ENCODE results near the gene STRADB. TPM values are rescaled to one million over a fixed set of nuclear protein-coding genes. Genes with fewer than 3 reads are reported as not detected.
"Not testable (repeated sequence)": the region's sequence is repeated elsewhere in the genome, so short reads cannot be mapped to it uniquely, and the experiment has no call there.

The STRADB gene
- total and polyA plus RNA-seq, 3 experiments from 2014 or later = 22.3 to 35.3 (median 27.7) TPM

DNA sequence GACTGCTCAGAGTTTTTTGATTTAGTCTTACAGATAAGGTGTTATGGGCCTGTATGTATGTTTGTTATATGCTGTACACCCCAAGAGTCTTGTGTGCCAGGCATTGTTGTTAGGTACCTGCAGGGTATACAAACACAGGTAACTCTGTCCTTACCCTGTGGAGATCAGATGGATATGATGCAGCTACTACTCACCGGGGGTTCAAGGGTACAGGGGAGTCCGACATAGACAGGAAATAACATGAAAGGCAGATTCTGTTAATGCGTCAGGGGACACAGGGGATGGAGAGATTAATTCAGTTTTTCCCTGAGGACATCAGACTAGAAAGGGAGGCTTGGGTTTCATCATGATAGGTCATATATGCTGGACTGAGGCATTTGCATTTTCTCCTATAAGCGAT lies 31.6 kb upstream of the STRADB start:
- Histone ChIP-seq H3K27me3 (ENCODE audit: insufficient read depth, low read length, poor library complexity, severe bottlenecking) (no peaks in the 10 kb centered on the region), H3K9me3 (ENCODE audit: low read length) (no peaks in the 10 kb centered on the region), H3K27ac (ENCODE audit: low read depth, low read length) (no peak overlapping the region), H3K4me1 (ENCODE audit: insufficient read depth, low read length) (peaks cover 41% of the 10 kb centered on the region), H3K4me3 (ENCODE audit: low read length) (no peak overlapping the region), H3K36me3 (ENCODE audit: insufficient read depth, low read length) (no peaks in the 10 kb centered on the region)
- peaks cover 52 to 71% (median 69%) of the 10 kb centered on the region in 3 donors for H3K4me1 Mint-ChIP-seq
- H3K9me3 Mint-ChIP-seq = no peaks in the 10 kb centered on the region
- H3K36me3 Mint-ChIP-seq = peaks cover 0 to 6% (median 2%) of the 10 kb centered on the region in 3 donors
- CTCF ChIA-PET = no interaction called here
- H3K27ac Mint-ChIP-seq = peak overlapping the region; percentile 1 to 88 (median 70)
- no peaks in the 10 kb centered on the region for H3K27me3 Mint-ChIP-seq
- peak overlapping the region in 3 of 7 donors; percentile 12 to 61 (median 61) for H3K4me3 Mint-ChIP-seq
- DNase-seq = no peak
- POLR2A ChIA-PET = no interaction called here

DNA sequence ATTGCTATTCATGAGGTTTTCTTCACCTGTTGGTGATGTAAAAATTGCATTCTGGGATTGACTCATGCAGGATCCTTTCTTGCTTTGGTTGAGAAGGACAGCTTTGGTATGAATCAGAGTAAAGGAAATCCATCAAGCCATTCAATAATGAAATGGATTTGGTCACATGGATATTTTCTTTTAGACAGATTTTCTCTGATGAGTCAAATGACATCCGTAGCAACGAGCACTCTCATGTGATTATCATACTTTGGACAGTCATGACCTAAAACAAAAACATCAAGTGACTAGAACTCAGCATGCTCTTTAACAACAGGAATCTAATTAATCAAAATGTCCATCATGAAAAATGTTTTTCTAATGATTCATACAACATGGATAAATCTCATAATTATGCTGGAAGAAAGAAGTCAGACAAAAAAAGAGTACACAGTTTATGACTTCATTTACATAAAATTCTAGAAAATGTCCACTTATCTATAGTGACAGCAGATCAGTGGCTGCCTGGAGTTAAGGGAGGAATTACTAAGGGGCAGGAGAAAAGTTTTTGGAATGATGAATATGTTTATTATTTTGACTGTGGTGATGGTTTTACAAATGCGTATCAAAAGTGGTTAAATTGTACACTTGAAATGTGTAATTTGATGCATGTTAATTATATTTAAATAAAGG lies 31.0 kb upstream of the STRADB start:
- Histone ChIP-seq H3K27me3 (ENCODE audit: insufficient read depth, low read length, poor library complexity, severe bottlenecking) (no peaks in the 10 kb centered on the region), H3K27ac (ENCODE audit: low read depth, low read length) (no peak overlapping the region), H3K36me3 (ENCODE audit: insufficient read depth, low read length) (no peaks in the 10 kb centered on the region), H3K4me1 (ENCODE audit: insufficient read depth, low read length) (peaks cover 35% of the 10 kb centered on the region), H3K4me3 (ENCODE audit: low read length) (no peak overlapping the region), H3K9me3 (ENCODE audit: low read length) (no peaks in the 10 kb centered on the region)
- H3K9me3 Mint-ChIP-seq = no peaks in the 10 kb centered on the region
- no peaks in the 10 kb centered on the region for H3K27me3 Mint-ChIP-seq
- no peak for DNase-seq
- peak overlapping the region in 1 of 7 donors; percentile 12 for H3K4me3 Mint-ChIP-seq
- ChIA-PET CTCF (no interaction called here), POLR2A (no interaction called here)
- peaks cover 0 to 6% (median 2%) of the 10 kb centered on the region in 3 donors for H3K36me3 Mint-ChIP-seq
- peaks cover 52 to 73% (median 69%) of the 10 kb centered on the region in 3 donors for H3K4me1 Mint-ChIP-seq
- peak overlapping the region in 7 of 8 donors; percentile 36 to 88 (median 77) for H3K27ac Mint-ChIP-seq

DNA sequence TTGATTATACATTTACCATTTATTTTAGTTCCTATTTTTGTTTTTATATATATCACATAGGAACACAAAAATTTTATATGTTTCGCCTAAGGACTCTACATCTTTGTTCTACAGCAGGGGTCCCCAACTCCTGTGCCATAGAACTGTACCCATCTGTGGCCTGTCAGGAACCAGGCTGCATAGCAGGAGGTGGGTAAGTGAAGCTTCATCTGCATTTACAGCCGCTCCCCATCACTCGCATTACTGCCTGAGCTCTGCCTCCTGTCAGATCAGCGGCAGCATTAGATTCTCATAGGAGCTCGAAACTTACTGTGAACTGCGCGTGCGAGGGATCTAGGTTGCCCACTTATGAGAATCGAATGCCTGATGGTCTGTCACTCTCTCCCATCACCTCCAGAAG lies 25.6 kb upstream of the STRADB start:
- H3K27ac ChIP-seq (ENCODE audit: low read depth, low read length) = no peak overlapping the region
- H3K4me1 ChIP-seq (ENCODE audit: insufficient read depth, low read length) = peaks cover 18% of the 10 kb centered on the region
- H3K27ac Mint-ChIP-seq = peak overlapping the region in 2 of 8 donors; percentile 37 to 58
- H3K9me3 Mint-ChIP-seq = no peaks in the 10 kb centered on the region
- peaks cover 0 to 9% (median 4%) of the 10 kb centered on the region in 3 donors for H3K36me3 Mint-ChIP-seq
- no peak for DNase-seq
- H3K27me3 Mint-ChIP-seq = no peaks in the 10 kb centered on the region
- H3K4me1 Mint-ChIP-seq = peaks cover 30 to 50% (median 36%) of the 10 kb centered on the region in 3 donors
- no peak overlapping the region for H3K4me3 Mint-ChIP-seq
- no peak overlapping the region for H3K4me3 ChIP-seq (ENCODE audit: low read length)
- no peaks in the 10 kb centered on the region for H3K36me3 ChIP-seq (ENCODE audit: insufficient read depth, low read length)
- POLR2A ChIA-PET = no interaction called here
- CTCF ChIA-PET = no interaction called here
- H3K27me3 ChIP-seq (ENCODE audit: insufficient read depth, low read length, poor library complexity, severe bottlenecking) = no peaks in the 10 kb centered on the region
- H3K9me3 ChIP-seq (ENCODE audit: low read length) = no peaks in the 10 kb centered on the region

DNA sequence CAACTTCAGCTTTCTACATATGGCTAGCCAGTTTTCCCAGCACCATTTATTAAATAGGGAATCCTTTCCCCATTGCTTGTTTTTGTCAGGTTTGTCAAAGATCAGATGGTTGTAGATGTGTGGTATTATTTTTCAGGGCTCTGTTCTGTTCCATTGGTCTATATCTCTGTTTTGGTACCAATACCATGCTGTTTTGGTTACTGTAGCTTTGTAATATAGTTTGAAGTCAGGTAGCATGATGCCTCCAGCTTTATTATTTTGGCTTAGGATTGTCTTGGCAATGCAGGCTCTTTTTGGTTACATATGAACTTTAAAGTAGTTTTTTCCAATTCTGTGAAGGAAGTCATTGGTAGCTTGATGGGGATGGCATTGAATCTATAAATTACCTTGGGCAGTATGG lies 23.2 kb upstream of the STRADB start:
- H3K36me3 Mint-ChIP-seq = peaks cover 4 to 14% (median 10%) of the 10 kb centered on the region in 3 donors
- H3K4me1 ChIP-seq (ENCODE audit: insufficient read depth, low read length) = peaks cover 30% of the 10 kb centered on the region
- H3K9me3 Mint-ChIP-seq; DNase-seq; CTCF ChIA-PET; H3K27ac ChIP-seq (ENCODE audit: low read depth, low read length); H3K4me3 ChIP-seq (ENCODE audit: low read length); H3K27me3 ChIP-seq (ENCODE audit: insufficient read depth, low read length, poor library complexity, severe bottlenecking); H3K27me3 Mint-ChIP-seq; H3K36me3 ChIP-seq (ENCODE audit: insufficient read depth, low read length); H3K4me3 Mint-ChIP-seq; POLR2A ChIA-PET; H3K9me3 ChIP-seq (ENCODE audit: low read length): not testable (repeated sequence)
- H3K4me1 Mint-ChIP-seq = peaks cover 37 to 51% (median 40%) of the 10 kb centered on the region in 3 donors
- H3K27ac Mint-ChIP-seq = peak overlapping the region in 1 of 8 donors; percentile 64

DNA sequence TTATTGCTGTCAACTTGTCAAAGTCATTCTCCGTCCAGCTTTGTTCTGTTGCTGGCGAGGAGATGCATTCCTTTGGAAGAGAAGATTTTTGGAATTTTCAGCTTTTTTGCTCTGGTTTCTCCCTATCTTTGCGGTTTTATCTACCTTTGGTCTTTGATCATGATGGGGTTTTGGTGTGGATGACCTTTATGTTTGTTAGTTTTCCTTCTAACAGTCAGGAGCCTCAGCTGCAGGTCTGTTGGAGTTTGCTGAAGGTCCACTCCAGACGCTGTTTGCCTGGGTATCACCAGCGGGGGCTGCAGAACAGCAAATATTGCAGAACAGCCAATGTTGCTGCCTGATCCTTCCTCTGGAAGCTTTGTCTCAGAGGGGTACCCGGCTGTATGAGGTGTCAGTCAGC lies 21.7 kb upstream of the STRADB start:
- H3K4me1 ChIP-seq (ENCODE audit: insufficient read depth, low read length) = peaks cover 31% of the 10 kb centered on the region
- DNase-seq; H3K9me3 Mint-ChIP-seq; CTCF ChIA-PET; H3K27me3 ChIP-seq (ENCODE audit: insufficient read depth, low read length, poor library complexity, severe bottlenecking); H3K4me3 Mint-ChIP-seq; H3K4me3 ChIP-seq (ENCODE audit: low read length); H3K27me3 Mint-ChIP-seq; POLR2A ChIA-PET; H3K36me3 ChIP-seq (ENCODE audit: insufficient read depth, low read length); H3K9me3 ChIP-seq (ENCODE audit: low read length); H3K27ac ChIP-seq (ENCODE audit: low read depth, low read length): not testable (repeated sequence)
- Mint-ChIP-seq H3K4me1 (peaks cover 45 to 57% (median 49%) of the 10 kb centered on the region in 3 donors), H3K27ac (peak overlapping the region in 1 of 8 donors; percentile 32), H3K36me3 (peaks cover 4 to 14% (median 10%) of the 10 kb centered on the region in 3 donors)

DNA sequence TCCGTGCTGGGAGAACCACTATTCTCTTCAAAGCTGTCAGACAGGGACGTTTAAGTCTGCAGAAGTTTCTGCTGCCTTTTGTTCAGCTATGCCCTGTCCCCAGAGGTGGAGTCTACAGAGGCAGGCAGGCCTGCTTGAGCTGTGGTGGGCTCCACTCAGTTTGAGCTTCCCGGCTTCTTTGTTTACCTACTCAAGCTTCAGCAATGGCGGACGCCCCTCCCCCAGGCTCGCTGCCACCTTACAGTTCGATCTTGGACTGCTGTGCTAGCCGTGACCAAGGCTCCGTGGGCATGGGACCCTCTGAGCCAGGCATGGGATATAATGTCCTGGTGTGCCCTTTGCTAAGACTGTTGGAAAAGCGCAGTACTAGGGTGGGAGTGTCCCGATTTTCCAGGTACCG lies 21.2 kb upstream of the STRADB start:
- H3K4me3 Mint-ChIP-seq; H3K27me3 ChIP-seq (ENCODE audit: insufficient read depth, low read length, poor library complexity, severe bottlenecking); H3K9me3 Mint-ChIP-seq; H3K4me3 ChIP-seq (ENCODE audit: low read length); H3K36me3 ChIP-seq (ENCODE audit: insufficient read depth, low read length); H3K27me3 Mint-ChIP-seq; H3K27ac Mint-ChIP-seq; H3K9me3 ChIP-seq (ENCODE audit: low read length); DNase-seq; POLR2A ChIA-PET; H3K27ac ChIP-seq (ENCODE audit: low read depth, low read length): not testable (repeated sequence)
- Mint-ChIP-seq H3K36me3 (peaks cover 4 to 14% (median 10%) of the 10 kb centered on the region in 3 donors), H3K4me1 (peaks cover 44 to 58% (median 53%) of the 10 kb centered on the region in 3 donors)
- CTCF ChIA-PET = interaction anchor here (2.3 kb wide), 1 partner anchor 21 kb away, joined by 7 read pairs; the partner anchor contains the start of genes STRADB and TRAK2
- H3K4me1 ChIP-seq (ENCODE audit: insufficient read depth, low read length) = peaks cover 31% of the 10 kb centered on the region

DNA sequence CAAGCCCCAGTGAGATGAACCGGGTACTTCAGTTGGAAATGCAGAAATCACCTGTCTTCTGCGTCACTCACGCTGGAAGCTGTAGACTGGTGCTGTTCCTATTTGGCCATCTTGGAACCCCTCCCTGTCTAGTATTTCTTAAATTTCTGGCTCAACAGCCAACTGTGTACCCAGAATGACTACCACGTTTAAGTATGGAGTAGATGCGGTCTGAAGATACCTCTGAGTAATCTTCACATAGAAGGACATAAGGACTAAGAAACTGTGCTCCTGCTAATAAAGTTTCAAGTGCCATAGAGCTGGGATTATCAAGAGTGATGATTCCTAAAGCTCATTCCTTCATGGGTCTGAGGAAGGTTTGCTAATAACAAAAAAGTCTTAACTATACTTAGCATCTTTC lies 20.7 kb upstream of the STRADB start:
- Mint-ChIP-seq H3K27ac (no peak overlapping the region), H3K9me3 (no peaks in the 10 kb centered on the region), H3K36me3 (peaks cover 4 to 14% (median 10%) of the 10 kb centered on the region in 3 donors), H3K4me1 (peaks cover 44 to 63% (median 56%) of the 10 kb centered on the region in 3 donors), H3K4me3 (no peak overlapping the region), H3K27me3 (no peaks in the 10 kb centered on the region)
- Histone ChIP-seq H3K4me1 (ENCODE audit: insufficient read depth, low read length) (peaks cover 31% of the 10 kb centered on the region), H3K27me3 (ENCODE audit: insufficient read depth, low read length, poor library complexity, severe bottlenecking) (no peaks in the 10 kb centered on the region), H3K27ac (ENCODE audit: low read depth, low read length) (no peak overlapping the region), H3K4me3 (ENCODE audit: low read length) (no peak overlapping the region), H3K9me3 (ENCODE audit: low read length) (no peaks in the 10 kb centered on the region), H3K36me3 (ENCODE audit: insufficient read depth, low read length) (no peaks in the 10 kb centered on the region)
- ChIA-PET POLR2A (no interaction called here), CTCF (interaction anchor here (2.3 kb wide), 1 partner anchor 21 kb away, joined by 7 read pairs; the partner anchor contains the start of genes STRADB and TRAK2)
- DNase-seq = no peak

DNA sequence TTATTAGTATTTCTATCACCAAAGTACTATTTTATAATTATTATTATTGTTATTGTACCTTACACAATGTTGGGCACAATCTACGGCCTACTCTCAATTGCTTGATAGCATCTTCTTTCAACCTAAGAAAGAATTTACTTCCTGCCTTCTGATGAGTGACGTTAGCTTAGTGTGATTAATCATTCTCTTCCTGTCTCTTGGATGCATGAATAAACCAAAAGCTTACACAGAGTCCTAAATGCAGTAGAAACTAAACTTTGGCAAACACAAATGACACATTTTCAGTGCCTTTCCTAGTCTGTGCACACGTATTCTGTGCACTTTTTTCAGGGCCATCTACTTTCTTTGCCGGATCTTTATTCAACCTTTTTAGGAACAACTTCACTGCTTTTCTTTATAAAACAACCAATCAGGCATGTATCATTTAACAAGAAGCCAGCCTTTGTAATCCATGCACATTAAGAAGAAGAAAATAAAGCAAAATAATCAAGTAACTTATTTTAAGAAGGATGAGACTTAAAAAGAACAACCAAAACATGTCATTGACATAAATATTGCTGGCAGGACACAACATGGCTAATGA lies 19.4 kb upstream of the STRADB start:
- H3K27ac ChIP-seq (ENCODE audit: low read depth, low read length) = peak overlapping the region; percentile 2
- no peaks in the 10 kb centered on the region for H3K9me3 ChIP-seq (ENCODE audit: low read length)
- no peaks in the 10 kb centered on the region for H3K27me3 Mint-ChIP-seq
- POLR2A ChIA-PET = interaction anchor here (0.5 to 0.6 kb wide), 2 partner anchors 9 to 10 kb away, joined by 3 to 4 read pairs; no protein-coding TSS in a partner anchor
- peak overlapping the region in 6 of 7 donors; percentile 22 to 58 (median 48) for H3K4me3 Mint-ChIP-seq
- peak in 1 of 5 donors; percentile 24 for DNase-seq
- H3K27me3 ChIP-seq (ENCODE audit: insufficient read depth, low read length, poor library complexity, severe bottlenecking) = no peaks in the 10 kb centered on the region
- H3K4me3 ChIP-seq (ENCODE audit: low read length) = no peak overlapping the region
- H3K4me1 ChIP-seq (ENCODE audit: insufficient read depth, low read length) = peaks cover 31% of the 10 kb centered on the region
- peaks cover 4 to 14% (median 10%) of the 10 kb centered on the region in 3 donors for H3K36me3 Mint-ChIP-seq
- H3K36me3 ChIP-seq (ENCODE audit: insufficient read depth, low read length) = no peaks in the 10 kb centered on the region
- H3K4me1 Mint-ChIP-seq = peaks cover 47 to 67% (median 64%) of the 10 kb centered on the region in 3 donors
- peak overlapping the region; percentile 0 to 86 (median 74) for H3K27ac Mint-ChIP-seq
- H3K9me3 Mint-ChIP-seq = no peaks in the 10 kb centered on the region
- CTCF ChIA-PET = interaction anchor here (0.9 to 2.3 kb wide), 2 partner anchors 19 to 50 kb away, joined by 3 to 7 read pairs; partner anchors contain the start of genes STRADB and TRAK2

All from CD8-positive, alpha-beta memory T cell (primary cell).